Measurements from ENCODE around the gene RNU1-2.
"Not testable (repeated sequence)": the region's sequence is repeated elsewhere in the genome, so short reads cannot be mapped to it uniquely, and the experiment has no call there.

The RNU1-2 gene

GRCh38 chr1:16927711-16928485 is 32.1 kb downstream of the RNU1-2 start:
- Histone ChIP-seq H3K9ac (ENCODE audit: low read length) (no peak overlapping the region), H3K4me1 (ENCODE audit: low read length) (peaks cover 5% of the 10 kb centered on the region; the same call in 1 of the 2 replicates)

GRCh38 chr1:16929146-16930041 is 33.6 kb downstream of the RNU1-2 start:
- H2AFZ ChIP-seq (ENCODE audit: low read length); H3K9me2 ChIP-seq (replicated peaks; ENCODE audit: insufficient read depth, low read length); H3K4me3 ChIP-seq (ENCODE audit: low read length); H3K27me3 ChIP-seq (replicated peaks; ENCODE audit: insufficient read depth, low read length); H4K20me1 ChIP-seq (ENCODE audit: insufficient read depth, low read length); H3K79me2 ChIP-seq (ENCODE audit: low read length); H3K9ac ChIP-seq (ENCODE audit: low read length); DNase-seq; H3K9me3 ChIP-seq (replicated peaks; ENCODE audit: insufficient read depth, low read length); H3K4me1 ChIP-seq (ENCODE audit: low read length); H3K36me3 ChIP-seq (replicated peaks; ENCODE audit: insufficient read depth, low read length); H3K27ac ChIP-seq (ENCODE audit: low read length); H3K4me2 ChIP-seq (ENCODE audit: low read depth, low read length); H3F3A ChIP-seq (ENCODE audit: insufficient read depth, low read length): not testable (repeated sequence)

More at GRCh38 chr1:16927711-16928485, 32.1 kb downstream of the RNU1-2 start:
- H3K79me2 ChIP-seq (ENCODE audit: low read length): no peaks in the 10 kb centered on the region
- no peak for DNase-seq
- H3K4me2 ChIP-seq (ENCODE audit: low read depth, low read length): no peak overlapping the region
- no peaks in the 10 kb centered on the region for H3F3A ChIP-seq (ENCODE audit: insufficient read depth, low read length)
- no peak overlapping the region for H3K27ac ChIP-seq (ENCODE audit: low read length)
- no peaks in the 10 kb centered on the region for H3K9me2 ChIP-seq (replicated peaks; ENCODE audit: insufficient read depth, low read length)
- no peaks in the 10 kb centered on the region for H3K9me3 ChIP-seq (replicated peaks; ENCODE audit: insufficient read depth, low read length)
- H3K4me3 ChIP-seq (ENCODE audit: low read length): no peak overlapping the region
- H4K20me1 ChIP-seq (ENCODE audit: insufficient read depth, low read length): no peaks in the 10 kb centered on the region
- H3K36me3 ChIP-seq (replicated peaks; ENCODE audit: insufficient read depth, low read length): no peaks in the 10 kb centered on the region
- no peak overlapping the region for H2AFZ ChIP-seq (ENCODE audit: low read length)
- H3K27me3 ChIP-seq (replicated peaks; ENCODE audit: insufficient read depth, low read length): no peaks in the 10 kb centered on the region
- TF ChIP-seq CTCF (IDR thresholded peaks at IDR 0.05; ENCODE audit: low read length) (no peak), EZH2 (optimal IDR thresholded peaks at IDR 0.05; ENCODE audit: low read depth, low read length) (no peak), EZH2phosphoT487 (IDR thresholded peaks at IDR 0.05; ENCODE audit: low read length) (no peak)

- H2AFZ ChIP-seq (ENCODE audit: low read length); DNase-seq; H3K9me2 ChIP-seq (replicated peaks; ENCODE audit: insufficient read depth, low read length); H3K4me3 ChIP-seq (ENCODE audit: low read length); H3K27me3 ChIP-seq (replicated peaks; ENCODE audit: insufficient read depth, low read length); H3F3A ChIP-seq (ENCODE audit: insufficient read depth, low read length); H3K4me2 ChIP-seq (ENCODE audit: low read depth, low read length); H3K79me2 ChIP-seq (ENCODE audit: low read length); H3K36me3 ChIP-seq (replicated peaks; ENCODE audit: insufficient read depth, low read length); H3K9me3 ChIP-seq (replicated peaks; ENCODE audit: insufficient read depth, low read length); H3K4me1 ChIP-seq (ENCODE audit: low read length); H3K27ac ChIP-seq (ENCODE audit: low read length); H3K9ac ChIP-seq (ENCODE audit: low read length); H4K20me1 ChIP-seq (ENCODE audit: insufficient read depth, low read length): not testable (repeated sequence)
Measured at GRCh38 chr1:16931206-16931934, 35.6 kb downstream of the RNU1-2 start.

- H3K4me2 ChIP-seq (ENCODE audit: low read depth, low read length); H3K79me2 ChIP-seq (ENCODE audit: low read length); H3K36me3 ChIP-seq (replicated peaks; ENCODE audit: insufficient read depth, low read length); H4K20me1 ChIP-seq (ENCODE audit: insufficient read depth, low read length); H3F3A ChIP-seq (ENCODE audit: insufficient read depth, low read length); H3K27ac ChIP-seq (ENCODE audit: low read length); DNase-seq; H3K9ac ChIP-seq (ENCODE audit: low read length); H3K27me3 ChIP-seq (replicated peaks; ENCODE audit: insufficient read depth, low read length); H3K4me3 ChIP-seq (ENCODE audit: low read length); H3K9me2 ChIP-seq (replicated peaks; ENCODE audit: insufficient read depth, low read length); H3K9me3 ChIP-seq (replicated peaks; ENCODE audit: insufficient read depth, low read length); H2AFZ ChIP-seq (ENCODE audit: low read length); H3K4me1 ChIP-seq (ENCODE audit: low read length): not testable (repeated sequence)
Measured at GRCh38 chr1:16933945-16934344, 38.2 kb downstream of the RNU1-2 start.

GRCh38 chr1:16936580-16936979 is 40.8 kb downstream of the RNU1-2 start:
- H3K27me3 ChIP-seq (replicated peaks; ENCODE audit: insufficient read depth, low read length); H3K4me2 ChIP-seq (ENCODE audit: low read depth, low read length); DNase-seq; H3K4me1 ChIP-seq (ENCODE audit: low read length); H3K9ac ChIP-seq (ENCODE audit: low read length); H3K27ac ChIP-seq (ENCODE audit: low read length); H3K9me2 ChIP-seq (replicated peaks; ENCODE audit: insufficient read depth, low read length); H3K36me3 ChIP-seq (replicated peaks; ENCODE audit: insufficient read depth, low read length); H3F3A ChIP-seq (ENCODE audit: insufficient read depth, low read length); H3K9me3 ChIP-seq (replicated peaks; ENCODE audit: insufficient read depth, low read length); H3K4me3 ChIP-seq (ENCODE audit: low read length); H3K79me2 ChIP-seq (ENCODE audit: low read length); H4K20me1 ChIP-seq (ENCODE audit: insufficient read depth, low read length); H2AFZ ChIP-seq (ENCODE audit: low read length): not testable (repeated sequence)
